WERI-Rb-1 (cell line): ENCODE measurements around the gene USP3.

Source experiments
- DNase-seq: peaks from one replicate; pipeline ENCODE4 v3.0.0-alpha.2; 2020
- H3K27ac ChIP-seq: fragments of 250-450 bp; sonication (Bioruptor Pico); 2 replicates; pipeline ENCODE4 v1.5.1; 2020; ENCODE audit warnings: mild to moderate bottlenecking, moderate library complexity
- H3K27me3 ChIP-seq: fragments of 250-450 bp; sonication (Bioruptor Pico); 2 replicates; pipeline ENCODE4 v1.5.1; 2021; ENCODE audit warnings: mild to moderate bottlenecking, low read depth, moderate library complexity; ENCODE audit not compliant: insufficient read depth, severe bottlenecking
- H3K36me3 ChIP-seq: fragments of 250-450 bp; sonication (Bioruptor Pico); 2 replicates; pipeline ENCODE4 v1.5.1; 2020; ENCODE audit warnings: mild to moderate bottlenecking, moderate library complexity
- H3K4me3 ChIP-seq: 2 replicates; pipeline ENCODE4 v1.5.1; 2011; ENCODE audit warnings: low read depth, mild to moderate bottlenecking, control low read depth, low read length
- H3K9me3 ChIP-seq: fragments of 250-450 bp; sonication (Bioruptor Pico); 2 replicates; pipeline ENCODE4 v1.5.1; 2021; ENCODE audit warnings: mild to moderate bottlenecking, moderate library complexity; ENCODE audit not compliant: severe bottlenecking
- CTCF ChIP-seq: IDR thresholded peaks from 2 replicates; pipeline ENCODE4 v1.5.1; 2011; ENCODE audit warnings: low read depth, mild to moderate bottlenecking, control low read depth, inconsistent platforms, low read length

USP3 gene

GRCh38 chr15:63596676-63597037, 92.3 kb downstream of the USP3 start:
- Histone ChIP-seq H3K36me3 (peaks cover 22% of the 10 kb centered on the region), H3K27ac (no peak overlapping the region), H3K9me3 (no peaks in the 10 kb centered on the region), H3K4me3 (no peak overlapping the region), H3K27me3 (no peaks in the 10 kb centered on the region)
- DNase-seq: no peak
- TF ChIP-seq CTCF: no peak

GRCh38 chr15:63597038-63597790, 92.8 kb downstream of the USP3 start, which contains the start of gene FBXL22:
TSS of gene FBXL22 (plus strand) at chr15:63597387. CDS start at chr15:63597393, 6 bp downstream.
- Histone ChIP-seq H3K9me3 (no peaks in the 10 kb centered on the region), H3K36me3 (peaks cover 19% of the 10 kb centered on the region), H3K27ac (peak within 1 kb of the TSS; percentile 81; the same call in 1 of the 2 replicates), H3K27me3 (no peaks in the 10 kb centered on the region), H3K4me3 (no peak within 1 kb of the TSS)
- TF ChIP-seq CTCF: no peak
- DNase-seq: no peak

DNA sequence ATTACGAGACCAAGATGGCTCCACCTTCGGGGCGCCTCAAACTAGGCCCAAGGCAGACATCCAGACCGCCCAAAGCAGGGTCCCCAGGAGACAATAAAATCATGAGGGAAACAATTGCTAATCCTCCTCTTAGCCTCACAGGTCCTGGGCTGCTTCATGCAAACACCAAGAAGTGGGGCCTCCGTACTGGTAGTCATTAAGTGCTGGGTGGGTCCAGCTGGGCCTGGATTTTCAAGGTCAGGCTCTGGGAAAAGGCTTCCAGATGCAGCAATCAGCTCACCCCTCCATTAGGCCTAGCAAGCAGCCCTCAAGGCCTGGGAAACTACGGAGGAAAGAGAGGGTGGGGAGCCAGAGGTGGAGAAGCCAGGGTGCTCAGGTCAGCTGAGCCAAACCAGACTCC, 93.4 kb downstream of the USP3 start:
- no peak for TF ChIP-seq CTCF
- Histone ChIP-seq H3K9me3 (no peaks in the 10 kb centered on the region), H3K36me3 (peaks cover 18% of the 10 kb centered on the region), H3K27me3 (no peaks in the 10 kb centered on the region), H3K4me3 (no peak overlapping the region), H3K27ac (peak overlapping the region; percentile 11; the same call in 1 of the 2 replicates)
- DNase-seq: no peak

DNA sequence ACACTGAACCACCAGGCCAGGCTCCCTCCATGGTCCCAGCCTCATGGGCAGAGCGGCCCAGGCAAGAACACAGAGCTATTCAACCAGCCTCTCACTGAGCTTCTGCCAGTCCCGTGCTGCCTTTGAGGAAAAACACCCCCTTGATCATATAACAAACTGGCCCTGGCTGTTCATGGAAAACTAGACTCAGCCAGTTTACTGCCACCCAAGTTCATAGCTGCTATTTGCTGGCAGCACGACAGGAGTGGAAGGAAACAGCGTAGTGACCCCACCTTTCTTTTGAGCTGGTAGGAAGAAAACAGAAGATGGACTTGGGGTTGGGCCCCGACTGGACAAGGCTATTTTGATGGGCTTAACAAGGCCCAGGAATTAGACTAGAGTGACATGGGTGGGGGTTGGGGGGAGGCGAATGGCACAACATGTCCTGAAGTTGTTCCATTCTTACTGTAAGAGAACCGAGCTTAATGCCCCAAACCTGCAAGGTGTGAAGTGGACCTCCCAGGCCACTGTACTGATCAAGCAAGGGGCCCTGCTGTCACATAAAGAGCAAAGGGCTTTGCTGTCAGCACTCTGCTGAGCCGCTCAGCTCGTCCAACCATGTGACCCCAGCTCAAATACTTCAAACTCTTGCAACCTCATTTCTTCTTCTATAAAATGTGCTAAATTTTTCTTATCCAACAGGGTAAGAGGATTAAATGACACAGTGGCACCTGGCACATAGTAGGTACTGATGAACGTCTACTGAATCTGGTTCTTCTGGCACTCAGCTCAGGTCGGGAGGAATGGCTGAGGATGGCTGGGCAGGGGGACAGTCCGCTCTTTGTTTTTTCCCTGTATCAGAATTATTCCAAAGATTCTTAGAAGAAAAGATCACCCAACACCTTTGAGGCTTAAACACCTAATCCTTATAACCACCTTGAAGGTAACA, 94.3 kb downstream of the USP3 start:
- H3K27me3 ChIP-seq: no peaks in the 10 kb centered on the region
- no peak for TF ChIP-seq CTCF
- peak; percentile 46 for DNase-seq
- peaks cover 9% of the 10 kb centered on the region for H3K36me3 ChIP-seq
- H3K4me3 ChIP-seq: 0 out of 2 replicates have a peak overlapping the region, but pooled peaks have one; percentile 3
- H3K9me3 ChIP-seq: no peaks in the 10 kb centered on the region
- peak overlapping the region; percentile 81 for H3K27ac ChIP-seq

DNA sequence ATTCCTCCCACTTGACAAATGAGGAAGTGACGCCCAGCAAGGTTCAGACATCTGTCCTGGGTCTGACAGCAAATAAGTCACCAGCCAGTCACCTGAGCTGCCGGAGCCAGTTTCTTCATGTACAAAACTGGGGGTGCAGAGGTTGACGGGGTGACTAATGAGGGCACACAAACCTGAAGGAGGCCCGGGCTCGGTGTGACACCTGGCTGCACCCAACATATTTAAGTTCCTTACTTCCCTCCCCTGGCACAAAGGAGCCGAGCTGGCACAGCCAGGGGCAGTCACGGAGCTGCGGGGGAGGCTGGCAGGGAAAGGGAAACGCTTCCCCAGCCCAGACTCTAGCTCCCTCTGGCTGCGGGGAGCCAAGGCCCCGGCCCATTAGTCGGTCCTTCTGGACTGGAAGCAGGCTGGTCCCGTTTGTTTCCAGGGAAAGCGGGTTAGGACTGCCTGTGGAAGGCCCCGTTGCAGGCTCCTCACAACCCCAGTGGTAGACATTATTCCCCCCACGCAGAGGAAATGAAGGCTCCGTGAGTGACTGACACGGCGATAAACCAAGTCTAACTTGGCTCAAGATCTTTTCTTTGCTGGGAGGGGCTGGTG, 95.1 kb downstream of the USP3 start:
- Histone ChIP-seq H3K27me3 (no peaks in the 10 kb centered on the region), H3K4me3 (peak overlapping the region; percentile 53), H3K9me3 (no peaks in the 10 kb centered on the region), H3K36me3 (peaks cover 1% of the 10 kb centered on the region; the same call in 1 of the 2 replicates), H3K27ac (peak overlapping the region; percentile 81)
- peak; percentile 61 for DNase-seq
- TF ChIP-seq CTCF: peak; percentile 57
